GM10248 (cell line): Measurements from ENCODE around the gene CDHR3.

Source experiments
- CTCF ChIA-PET: fragments of 300-600 bp; sonication (Branson Sonifier 250); formaldehyde crosslinking; extraction: SDS; loops from one replicate; lab custom pipeline; 2021; ENCODE audit warnings: antibody characterized with exemption; lab: Yijun Ruan, JAX
- POLR2A ChIA-PET: fragments of 350-650 bp; sonication (Branson Sonifier 250); formaldehyde crosslinking; extraction: SDS; loops from one replicate; lab custom pipeline; 2020; ENCODE audit warnings: antibody characterized with exemption; lab: Yijun Ruan, JAX
- DNase-seq: peaks from one replicate; pipeline ENCODE4 v3.0.0; 2012; ENCODE audit errors: extremely low spot score
- TF ChIP-seq, protein P1 (sequence below): IDR thresholded peaks from 2 replicates; pipeline ENCODE4 v1.5.1; 2012; ENCODE audit warnings: mild to moderate bottlenecking, low read depth; ENCODE audit errors: extremely low read depth, missing control alignments, control extremely low read depth

Gene CDHR3

GRCh38 chr7:106012184-106012583 lies 49.1 kb downstream of the CDHR3 start:
- CTCF ChIA-PET, result interaction anchor here (1.0 to 1.7 kb wide), 3 partner anchors 30 to 355 kb away, joined by 3 to 5 read pairs (median 5); no protein-coding TSS in a partner anchor
- TF ChIP-seq, protein P1, sequence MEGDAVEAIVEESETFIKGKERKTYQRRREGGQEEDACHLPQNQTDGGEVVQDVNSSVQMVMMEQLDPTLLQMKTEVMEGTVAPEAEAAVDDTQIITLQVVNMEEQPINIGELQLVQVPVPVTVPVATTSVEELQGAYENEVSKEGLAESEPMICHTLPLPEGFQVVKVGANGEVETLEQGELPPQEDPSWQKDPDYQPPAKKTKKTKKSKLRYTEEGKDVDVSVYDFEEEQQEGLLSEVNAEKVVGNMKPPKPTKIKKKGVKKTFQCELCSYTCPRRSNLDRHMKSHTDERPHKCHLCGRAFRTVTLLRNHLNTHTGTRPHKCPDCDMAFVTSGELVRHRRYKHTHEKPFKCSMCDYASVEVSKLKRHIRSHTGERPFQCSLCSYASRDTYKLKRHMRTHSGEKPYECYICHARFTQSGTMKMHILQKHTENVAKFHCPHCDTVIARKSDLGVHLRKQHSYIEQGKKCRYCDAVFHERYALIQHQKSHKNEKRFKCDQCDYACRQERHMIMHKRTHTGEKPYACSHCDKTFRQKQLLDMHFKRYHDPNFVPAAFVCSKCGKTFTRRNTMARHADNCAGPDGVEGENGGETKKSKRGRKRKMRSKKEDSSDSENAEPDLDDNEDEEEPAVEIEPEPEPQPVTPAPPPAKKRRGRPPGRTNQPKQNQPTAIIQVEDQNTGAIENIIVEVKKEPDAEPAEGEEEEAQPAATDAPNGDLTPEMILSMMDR, result no peak
- no peak for DNase-seq
- POLR2A ChIA-PET, result no interaction called here

DNA sequence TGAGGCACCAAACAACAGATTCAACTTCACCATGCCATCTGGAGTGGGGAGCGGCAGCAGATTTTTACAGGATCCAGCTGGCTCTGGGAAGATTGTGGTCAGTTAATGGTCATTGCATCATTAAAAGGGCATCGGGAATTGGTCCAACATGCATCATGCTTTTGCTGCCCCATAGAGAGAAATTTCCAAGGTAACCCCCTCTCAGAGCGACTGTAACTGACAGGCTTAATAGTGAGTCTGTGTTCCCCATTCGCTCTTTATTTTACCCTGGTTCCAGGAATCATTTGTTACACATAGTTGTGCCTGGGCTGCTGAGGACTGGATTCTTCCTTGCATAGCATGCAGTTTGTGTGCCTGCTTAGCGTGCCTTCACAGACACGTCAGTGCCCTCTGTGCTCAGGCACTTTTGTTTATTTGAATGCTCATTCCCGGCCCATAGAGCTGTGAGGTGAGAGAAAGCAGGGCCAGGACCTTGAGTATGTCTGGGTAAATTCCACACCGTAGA lies 49.9 kb downstream of the CDHR3 start:
- DNase-seq, result no peak
- TF ChIP-seq, protein P1, result no peak
- ChIA-PET POLR2A (no interaction called here), CTCF (interaction anchor here (1.1 to 1.3 kb wide), 2 partner anchors 9 to 356 kb away, joined by 3 to 5 read pairs; no protein-coding TSS in a partner anchor)

DNA sequence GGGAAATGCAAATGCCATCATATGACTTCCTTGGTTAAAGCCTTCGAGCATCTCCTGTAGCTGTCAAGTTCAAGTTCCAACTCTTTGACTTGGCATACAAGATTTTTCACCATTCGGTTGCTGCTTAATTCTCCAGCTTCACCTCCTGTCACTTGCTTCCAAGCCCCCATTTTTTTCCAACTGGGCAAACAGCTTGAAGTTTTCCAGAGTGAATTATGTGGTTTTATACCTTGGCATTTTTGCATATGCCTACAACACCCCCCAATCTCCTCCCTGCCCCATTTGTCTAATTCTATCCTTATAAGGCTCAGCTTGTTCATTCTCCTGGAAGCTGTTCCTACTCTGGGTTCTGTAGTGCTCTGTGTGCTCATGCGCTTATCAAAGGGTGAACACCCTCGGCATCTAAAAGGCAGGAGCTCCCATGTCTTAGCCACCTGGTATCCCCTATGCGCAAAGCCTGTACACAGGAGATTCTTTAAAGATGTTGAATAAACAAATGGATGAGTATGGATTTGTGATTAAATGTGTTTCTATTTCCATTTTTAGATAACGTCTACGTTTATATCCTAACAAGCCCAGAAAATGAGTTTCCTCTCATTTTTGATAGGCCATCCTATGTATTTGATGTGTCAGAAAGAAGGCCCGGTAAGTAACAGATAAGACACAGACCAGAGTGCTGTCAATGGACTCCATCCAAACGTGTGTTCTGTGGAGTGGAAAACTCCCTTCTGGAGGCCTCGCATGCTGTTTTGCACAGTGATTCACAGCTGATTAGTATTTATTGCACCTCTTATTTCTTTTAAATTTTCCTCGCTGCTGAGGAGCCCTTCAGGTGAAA lies 52.5 kb downstream of the CDHR3 start:
- no peak for DNase-seq
- TF ChIP-seq, protein P1, result no peak
- ChIA-PET CTCF (interaction anchor here (1.0 to 1.7 kb wide), 4 partner anchors 10 to 41 kb away, joined by 3 to 4 read pairs (median 3); no protein-coding TSS in a partner anchor), POLR2A (no interaction called here)

GRCh38 chr7:106016331-106016730 lies 53.3 kb downstream of the CDHR3 start:
- no peak for DNase-seq
- ChIA-PET CTCF (interaction anchor here (1.0 to 1.7 kb wide), 3 partner anchors 9 to 40 kb away, joined by 3 read pairs; no protein-coding TSS in a partner anchor), POLR2A (no interaction called here)
- TF ChIP-seq, protein P1, result no peak

DNA sequence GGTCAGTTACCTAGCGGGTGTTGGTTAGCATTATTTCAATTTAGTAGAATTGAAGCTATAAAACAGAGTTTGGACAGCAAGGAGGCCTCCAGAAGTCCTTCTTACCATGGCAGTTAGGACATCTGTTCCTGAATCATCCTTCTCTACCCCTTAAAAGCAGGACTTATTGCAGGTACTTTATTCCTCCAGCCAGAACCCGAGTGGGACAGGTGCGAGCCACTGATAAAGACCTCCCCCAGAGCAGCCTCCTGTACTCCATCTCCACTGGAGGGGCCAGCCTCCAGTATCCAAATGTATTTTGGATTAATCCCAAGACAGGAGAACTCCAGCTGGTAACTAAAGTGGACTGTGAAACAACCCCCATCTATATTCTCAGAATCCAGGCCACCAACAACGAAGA lies 54.6 kb downstream of the CDHR3 start:
- TF ChIP-seq, protein P1, result no peak
- CTCF ChIA-PET, result interaction anchor here (1.0 kb wide), 1 partner anchor 387 kb away, joined by 3 read pairs; no protein-coding TSS in a partner anchor
- no peak for DNase-seq
- POLR2A ChIA-PET, result no interaction called here

DNA sequence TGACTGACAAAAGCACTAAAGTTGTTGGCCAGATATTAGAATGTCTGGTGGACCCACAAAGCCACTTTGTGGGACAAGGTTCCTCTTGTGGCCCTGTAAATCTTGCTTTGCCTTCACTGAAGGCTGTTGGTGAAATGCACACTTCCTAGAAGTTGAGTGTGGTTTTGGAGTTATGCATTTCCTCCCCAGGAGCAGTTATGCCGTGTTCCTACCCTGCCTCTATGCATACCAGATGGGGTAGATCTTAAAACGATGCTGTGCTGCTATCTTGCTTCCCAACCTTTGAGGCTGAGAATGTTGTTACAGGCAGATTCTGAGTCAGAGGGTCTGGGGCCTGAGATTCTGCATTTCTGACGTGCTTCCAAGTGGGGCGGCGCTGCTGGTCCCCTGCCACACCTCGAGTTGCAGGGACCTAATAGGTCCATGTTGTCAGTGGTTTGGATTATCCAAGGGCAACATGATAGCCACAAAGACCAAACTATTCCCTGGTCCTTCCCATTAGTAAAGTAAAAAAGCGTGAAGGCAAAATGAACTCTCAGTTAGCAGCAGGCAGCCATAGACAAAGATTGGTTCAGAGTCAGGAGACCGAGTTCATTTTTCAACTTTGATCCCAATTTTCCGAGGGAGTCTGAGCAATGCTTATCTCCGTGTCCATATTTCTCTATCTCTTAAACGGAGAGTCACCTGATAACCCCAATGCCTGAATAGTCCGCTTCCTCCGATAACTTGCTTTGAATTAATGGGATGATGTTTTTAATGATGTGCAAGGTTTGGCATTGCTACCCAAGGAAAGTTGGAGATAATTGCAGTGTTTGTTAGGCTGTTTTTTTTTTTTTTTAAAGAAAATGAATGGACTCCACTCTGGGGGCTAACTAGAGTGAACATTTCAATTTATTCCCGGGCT lies 55.8 kb downstream of the CDHR3 start:
- ChIA-PET CTCF (interaction anchor here (1.3 to 2.2 kb wide), 2 partner anchors 11 to 24 kb away, joined by 6 to 8 read pairs; no protein-coding TSS in a partner anchor), POLR2A (no interaction called here)
- DNase-seq, result no peak
- TF ChIP-seq, protein P1, result no peak
